ENCODE data around the gene AKT3. TPM values are rescaled to one million over a fixed set of nuclear protein-coding genes. Genes with fewer than 3 reads are reported as not detected.
A peak's percentile ranks its signal among the peaks of the same experiment; 100 is the strongest.
"Not testable (repeated sequence)": the region's sequence is repeated elsewhere in the genome, so short reads cannot be mapped to it uniquely, and the experiment has no call there.

Gene AKT3
- total RNA-seq, 4 donors from 2014 or later, result 29.7 to 77.2 (median 37.4) TPM

DNA sequence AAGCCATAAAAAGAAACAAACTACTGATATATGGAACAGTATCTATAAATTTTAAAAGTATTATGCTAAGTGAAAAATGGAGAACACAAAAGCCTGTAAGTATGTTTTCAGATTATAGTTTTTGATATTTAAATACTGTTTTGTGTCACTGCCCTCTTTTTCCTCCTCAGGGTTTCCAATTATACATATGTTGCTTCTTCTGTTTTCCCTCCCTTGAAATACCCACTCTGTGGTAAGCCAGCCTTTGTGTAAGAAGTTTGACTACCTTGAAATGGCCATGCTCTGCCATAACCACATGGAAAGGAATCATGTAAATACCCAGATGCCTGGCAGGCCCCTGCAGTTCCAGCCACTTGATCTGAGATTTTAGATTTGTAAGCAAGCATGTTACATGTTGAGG lies 248.3 kb downstream of the AKT3 start:
- no peak for DNase-seq (ENCODE audit: low spot score)
- no peak for ATAC-seq (ENCODE audit: low FRiP score)
- TF ChIP-seq, protein P1, sequence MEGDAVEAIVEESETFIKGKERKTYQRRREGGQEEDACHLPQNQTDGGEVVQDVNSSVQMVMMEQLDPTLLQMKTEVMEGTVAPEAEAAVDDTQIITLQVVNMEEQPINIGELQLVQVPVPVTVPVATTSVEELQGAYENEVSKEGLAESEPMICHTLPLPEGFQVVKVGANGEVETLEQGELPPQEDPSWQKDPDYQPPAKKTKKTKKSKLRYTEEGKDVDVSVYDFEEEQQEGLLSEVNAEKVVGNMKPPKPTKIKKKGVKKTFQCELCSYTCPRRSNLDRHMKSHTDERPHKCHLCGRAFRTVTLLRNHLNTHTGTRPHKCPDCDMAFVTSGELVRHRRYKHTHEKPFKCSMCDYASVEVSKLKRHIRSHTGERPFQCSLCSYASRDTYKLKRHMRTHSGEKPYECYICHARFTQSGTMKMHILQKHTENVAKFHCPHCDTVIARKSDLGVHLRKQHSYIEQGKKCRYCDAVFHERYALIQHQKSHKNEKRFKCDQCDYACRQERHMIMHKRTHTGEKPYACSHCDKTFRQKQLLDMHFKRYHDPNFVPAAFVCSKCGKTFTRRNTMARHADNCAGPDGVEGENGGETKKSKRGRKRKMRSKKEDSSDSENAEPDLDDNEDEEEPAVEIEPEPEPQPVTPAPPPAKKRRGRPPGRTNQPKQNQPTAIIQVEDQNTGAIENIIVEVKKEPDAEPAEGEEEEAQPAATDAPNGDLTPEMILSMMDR (IDR thresholded peaks at IDR 0.05), result no peak

DNA sequence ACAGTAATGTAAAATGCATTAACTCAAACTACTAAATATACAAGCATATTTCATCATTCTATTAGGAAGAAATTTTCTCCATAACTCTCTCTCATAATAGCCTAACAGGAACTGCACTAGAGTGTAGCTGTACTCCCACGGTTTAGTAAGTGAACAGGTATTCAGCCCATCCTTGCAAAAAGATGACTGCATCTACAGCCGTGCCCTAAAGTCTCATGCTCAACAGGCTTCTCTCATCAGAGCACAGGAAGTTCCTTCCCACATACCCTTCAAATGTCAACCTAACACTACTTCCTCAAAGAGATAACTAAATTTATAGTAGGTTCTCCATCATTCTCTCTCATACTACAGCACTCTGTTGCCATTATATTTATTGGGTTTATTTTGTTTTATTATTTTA lies 251.6 kb downstream of the AKT3 start:
- DNase-seq (ENCODE audit: low spot score), result no peak
- TF ChIP-seq, protein P1 (IDR thresholded peaks at IDR 0.05), result no peak
- ATAC-seq (ENCODE audit: low FRiP score), result peak; percentile 97

DNA sequence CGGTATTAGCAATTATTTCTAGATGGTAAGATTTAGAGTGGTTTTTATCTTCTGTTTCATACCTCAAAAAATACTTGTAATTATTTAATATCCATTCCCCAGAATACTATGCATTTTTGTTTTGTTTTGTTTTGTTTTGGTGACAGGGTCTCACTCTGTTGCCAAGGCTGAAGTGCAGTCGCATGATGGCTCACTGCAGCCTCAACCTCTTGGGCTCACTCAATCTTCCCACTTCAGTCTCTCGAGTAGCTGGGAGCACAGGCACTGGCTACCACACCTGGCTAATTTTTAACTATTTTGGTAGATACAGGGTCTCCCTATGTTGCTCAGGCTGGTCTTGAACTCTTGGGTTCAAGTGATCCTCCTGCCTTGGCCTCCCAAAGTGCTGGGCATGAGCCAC lies 252.7 kb downstream of the AKT3 start:
- ATAC-seq (ENCODE audit: low FRiP score) (no peak), DNase-seq (ENCODE audit: low spot score) (no peak)
- TF ChIP-seq, protein P1 (IDR thresholded peaks at IDR 0.05), result no peak

DNA sequence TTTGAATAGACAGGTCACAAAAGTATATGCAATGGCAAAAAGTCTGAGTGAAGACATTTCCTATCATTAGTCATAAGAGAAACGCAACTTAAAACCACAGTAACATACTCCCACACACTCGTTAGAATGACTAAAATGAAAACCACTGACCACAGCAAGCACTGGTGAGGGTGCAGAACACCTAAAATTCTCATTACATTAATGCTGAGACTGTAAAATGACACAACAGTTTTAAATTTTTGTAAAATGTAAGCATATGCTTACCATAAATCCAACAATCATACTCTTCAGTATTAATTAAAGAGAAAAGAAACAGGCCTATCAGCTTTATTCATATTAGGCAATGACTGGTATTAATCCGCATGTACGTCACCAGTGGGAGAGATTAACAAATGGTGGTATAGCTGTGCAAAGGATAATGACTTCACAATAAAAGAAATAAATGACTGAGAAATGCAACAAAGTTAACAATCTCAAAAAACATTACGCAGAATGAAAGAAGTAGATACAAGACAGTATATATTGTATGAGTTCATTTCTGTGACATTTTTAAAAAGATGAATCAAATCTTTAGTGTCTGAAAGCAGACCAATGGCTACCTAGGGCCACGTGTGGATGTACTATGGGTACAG lies 253.5 kb downstream of the AKT3 start:
- no peak for DNase-seq (ENCODE audit: low spot score)
- TF ChIP-seq, protein P1 (IDR thresholded peaks at IDR 0.05), result no peak
- peak; percentile 49 for ATAC-seq (ENCODE audit: low FRiP score)

DNA sequence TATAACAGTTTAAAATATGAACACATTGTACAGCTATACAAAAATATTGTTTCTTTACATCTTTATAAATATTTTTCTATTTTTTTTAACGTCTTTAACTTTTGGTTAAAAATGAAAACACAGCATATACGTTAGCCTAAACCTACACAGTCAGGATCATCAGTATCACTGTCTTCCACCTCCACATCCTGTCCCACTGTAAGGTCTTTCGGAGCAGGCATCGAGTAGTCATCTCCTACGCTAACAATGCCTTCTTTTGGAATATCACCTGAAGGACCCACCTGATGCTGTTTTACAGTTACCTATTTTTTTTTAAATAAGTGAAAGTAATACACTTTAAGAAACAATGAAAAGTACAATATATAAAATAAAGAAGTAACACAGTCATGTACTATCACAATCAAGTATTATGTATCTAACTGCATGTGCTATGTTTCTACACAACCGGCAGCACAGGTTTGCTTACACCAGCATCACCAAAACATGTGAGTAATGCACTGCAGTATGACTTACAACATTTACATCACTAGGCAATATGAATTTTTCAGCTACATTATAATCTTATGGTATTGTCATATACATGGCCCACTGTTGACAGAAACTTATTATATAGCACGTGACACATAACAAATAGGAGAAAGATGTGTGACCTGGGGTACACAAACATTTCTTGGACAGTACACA lies 254.4 kb downstream of the AKT3 start:
- TF ChIP-seq, protein P1 (IDR thresholded peaks at IDR 0.05), result no peak
- no peak for DNase-seq (ENCODE audit: low spot score)
- ATAC-seq (ENCODE audit: low FRiP score), result no peak

DNA sequence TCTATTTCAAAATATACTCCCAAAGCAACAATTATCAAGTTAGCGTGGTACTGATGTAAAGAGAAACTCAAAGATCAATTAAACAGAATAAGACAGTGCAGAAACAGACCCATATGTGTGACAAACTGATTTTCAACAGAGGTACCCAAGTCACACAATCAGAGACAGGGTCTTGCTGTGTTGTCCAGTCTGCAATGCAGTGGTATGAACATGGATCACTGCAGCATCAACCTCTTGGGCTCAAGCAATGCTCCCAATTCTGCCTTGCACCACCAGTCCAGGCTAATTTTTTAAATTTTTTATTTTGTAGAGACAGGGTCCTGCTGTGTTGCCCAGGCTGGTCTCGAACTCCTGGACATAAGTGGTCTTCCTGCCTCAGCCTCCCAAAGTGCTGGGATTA lies 255.6 kb downstream of the AKT3 start:
- DNase-seq (ENCODE audit: low spot score) (no peak), ATAC-seq (ENCODE audit: low FRiP score) (no peak)
- TF ChIP-seq, protein P1 (IDR thresholded peaks at IDR 0.05), result no peak

DNA sequence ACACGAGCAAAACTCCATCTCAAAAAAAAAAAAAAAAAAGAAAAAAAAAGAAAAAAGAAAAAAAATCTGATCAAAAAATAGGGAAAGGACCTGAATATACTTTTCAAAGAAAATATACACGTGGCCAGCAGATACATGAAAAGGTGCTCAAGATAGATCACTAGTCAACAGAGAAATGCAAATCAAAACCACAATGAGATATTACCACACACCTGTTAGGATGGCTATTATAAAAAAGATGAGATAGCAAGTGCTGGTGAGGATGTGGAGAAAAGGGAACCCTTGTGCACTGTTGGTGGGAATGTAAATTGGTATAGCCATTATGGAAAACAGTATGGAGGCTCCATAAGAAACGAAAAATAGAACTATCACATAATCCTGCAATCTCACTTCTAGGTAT lies 260.8 kb downstream of the AKT3 start:
- not testable (repeated sequence) for ATAC-seq (ENCODE audit: low FRiP score); DNase-seq (ENCODE audit: low spot score)
